ENCODE results near the gene CRIM1. TPM values are rescaled to one million over a fixed set of nuclear protein-coding genes. Genes with fewer than 3 reads are reported as not detected.

The CRIM1 gene
- total and polyA plus RNA-seq, 12 donors = 7.6 to 66.3 (median 24.3) TPM

DNA sequence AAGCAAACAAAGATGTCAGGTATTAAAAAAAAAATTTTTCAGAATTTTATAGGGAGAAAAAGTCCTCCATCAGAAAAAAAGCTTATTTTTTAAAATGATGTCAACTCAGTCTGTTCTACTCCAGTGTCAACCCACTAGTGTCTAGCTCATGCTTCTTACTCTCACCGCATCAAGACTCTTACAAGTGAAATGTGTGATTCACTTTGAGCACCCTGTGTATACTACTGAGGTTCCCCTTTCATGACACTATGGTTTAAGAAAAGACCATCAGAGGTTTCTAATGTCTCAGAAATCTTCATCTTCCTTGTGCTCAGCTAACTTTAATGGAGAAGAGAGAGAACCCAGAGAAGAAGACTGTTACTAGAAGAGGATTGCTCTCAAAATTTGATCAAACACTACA, 199.0 kb downstream of the CRIM1 start:
- Histone ChIP-seq H3K4me3 (no peak overlapping the region), H3K27me3 (no peaks in the 10 kb centered on the region), H3K4me1 (replicated peaks in 1 of 2) (peaks cover 0 to 4% of the 10 kb centered on the region in 2 donors), H3K9me3 (replicated peaks in 1 of 3) (no peaks in the 10 kb centered on the region), H3K36me3 (replicated peaks in 1 of 2) (peaks cover 0 to 34% of the 10 kb centered on the region in 2 donors), H3K27ac (no peak overlapping the region)
- DNase-seq = no peak
- WGBS, 4 donors = 89 to 100% (median 96%) methylated on average over 1 of the region's 1 CpG
- TF ChIP-seq, protein P1, sequence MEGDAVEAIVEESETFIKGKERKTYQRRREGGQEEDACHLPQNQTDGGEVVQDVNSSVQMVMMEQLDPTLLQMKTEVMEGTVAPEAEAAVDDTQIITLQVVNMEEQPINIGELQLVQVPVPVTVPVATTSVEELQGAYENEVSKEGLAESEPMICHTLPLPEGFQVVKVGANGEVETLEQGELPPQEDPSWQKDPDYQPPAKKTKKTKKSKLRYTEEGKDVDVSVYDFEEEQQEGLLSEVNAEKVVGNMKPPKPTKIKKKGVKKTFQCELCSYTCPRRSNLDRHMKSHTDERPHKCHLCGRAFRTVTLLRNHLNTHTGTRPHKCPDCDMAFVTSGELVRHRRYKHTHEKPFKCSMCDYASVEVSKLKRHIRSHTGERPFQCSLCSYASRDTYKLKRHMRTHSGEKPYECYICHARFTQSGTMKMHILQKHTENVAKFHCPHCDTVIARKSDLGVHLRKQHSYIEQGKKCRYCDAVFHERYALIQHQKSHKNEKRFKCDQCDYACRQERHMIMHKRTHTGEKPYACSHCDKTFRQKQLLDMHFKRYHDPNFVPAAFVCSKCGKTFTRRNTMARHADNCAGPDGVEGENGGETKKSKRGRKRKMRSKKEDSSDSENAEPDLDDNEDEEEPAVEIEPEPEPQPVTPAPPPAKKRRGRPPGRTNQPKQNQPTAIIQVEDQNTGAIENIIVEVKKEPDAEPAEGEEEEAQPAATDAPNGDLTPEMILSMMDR (IDR thresholded peaks at IDR 0.05) = no peak
- no peak for TF ChIP-seq POLR2A (IDR thresholded peaks at IDR 0.05)
- intact Hi-C loops (cut with DNase I) = no loop called here

DNA sequence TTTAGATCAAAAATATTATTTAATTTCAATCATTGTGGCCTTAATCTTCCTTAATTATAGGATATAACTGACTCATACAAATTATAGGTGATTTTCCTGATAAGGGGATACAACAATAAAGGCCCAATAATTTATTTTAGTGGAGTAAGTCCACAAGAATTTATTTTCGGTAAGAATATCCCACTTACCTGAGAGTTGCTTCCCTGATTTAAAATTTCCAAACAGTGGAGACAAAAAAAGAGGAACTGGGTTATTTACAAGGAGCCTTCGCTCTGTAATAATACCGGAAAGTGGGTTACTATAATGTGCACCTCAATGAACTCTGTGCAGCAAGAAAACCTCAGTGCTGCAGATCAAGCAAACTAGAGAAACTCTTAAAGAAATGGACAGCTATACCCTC, 200.2 kb downstream of the CRIM1 start:
- H3K4me1 ChIP-seq (replicated peaks in 1 of 2) = no peaks in the 10 kb centered on the region
- intact Hi-C loops (cut with DNase I) = no loop called here
- TF ChIP-seq, protein P1 (IDR thresholded peaks at IDR 0.05) = no peak
- no peak for TF ChIP-seq POLR2A (IDR thresholded peaks at IDR 0.05)
- H3K36me3 ChIP-seq (replicated peaks in 1 of 2) = peaks cover 0 to 21% of the 10 kb centered on the region in 2 donors
- H3K9me3 ChIP-seq (replicated peaks in 1 of 3) = no peaks in the 10 kb centered on the region
- no peak overlapping the region for H3K27ac ChIP-seq
- H3K27me3 ChIP-seq = no peaks in the 10 kb centered on the region
- 79 to 87% (median 86%) methylated on average over 3 of the region's 3 CpGs for WGBS, 4 donors
- no peak for DNase-seq
- H3K4me3 ChIP-seq = no peak overlapping the region

DNA sequence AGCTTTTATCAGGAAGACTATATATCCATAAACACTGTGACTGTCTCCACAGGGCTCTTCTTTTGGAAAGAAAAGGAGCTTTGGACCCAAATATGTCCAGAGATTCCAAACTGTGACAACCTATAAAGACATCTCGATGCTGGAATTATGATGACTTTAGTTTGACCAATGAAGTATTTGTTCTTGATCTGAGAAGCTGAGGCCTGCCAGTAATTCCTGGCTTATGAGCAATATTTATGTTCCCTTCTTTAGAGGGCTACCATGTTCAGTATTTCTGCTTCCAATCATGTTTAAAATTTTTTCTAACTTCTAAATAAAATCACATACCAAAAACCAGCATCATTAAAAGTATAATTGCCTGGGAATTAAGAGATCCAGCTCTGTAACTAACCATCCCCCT, 201.3 kb downstream of the CRIM1 start:
- Histone ChIP-seq H3K27ac (no peak overlapping the region), H3K4me3 (no peak overlapping the region), H3K27me3 (no peaks in the 10 kb centered on the region), H3K36me3 (replicated peaks in 1 of 2) (peaks cover 0 to 11% of the 10 kb centered on the region in 2 donors), H3K9me3 (replicated peaks in 1 of 3) (no peaks in the 10 kb centered on the region), H3K4me1 (replicated peaks in 1 of 2) (peaks cover 9 to 10% of the 10 kb centered on the region in 2 donors)
- WGBS, 4 donors = 78 to 93% (median 89%) methylated on average over 1 of the region's 1 CpG
- intact Hi-C loops (cut with DNase I) = no loop called here
- no peak for DNase-seq
- TF ChIP-seq POLR2A (IDR thresholded peaks at IDR 0.05) = no peak
- TF ChIP-seq, protein P1 (IDR thresholded peaks at IDR 0.05) = no peak

DNA sequence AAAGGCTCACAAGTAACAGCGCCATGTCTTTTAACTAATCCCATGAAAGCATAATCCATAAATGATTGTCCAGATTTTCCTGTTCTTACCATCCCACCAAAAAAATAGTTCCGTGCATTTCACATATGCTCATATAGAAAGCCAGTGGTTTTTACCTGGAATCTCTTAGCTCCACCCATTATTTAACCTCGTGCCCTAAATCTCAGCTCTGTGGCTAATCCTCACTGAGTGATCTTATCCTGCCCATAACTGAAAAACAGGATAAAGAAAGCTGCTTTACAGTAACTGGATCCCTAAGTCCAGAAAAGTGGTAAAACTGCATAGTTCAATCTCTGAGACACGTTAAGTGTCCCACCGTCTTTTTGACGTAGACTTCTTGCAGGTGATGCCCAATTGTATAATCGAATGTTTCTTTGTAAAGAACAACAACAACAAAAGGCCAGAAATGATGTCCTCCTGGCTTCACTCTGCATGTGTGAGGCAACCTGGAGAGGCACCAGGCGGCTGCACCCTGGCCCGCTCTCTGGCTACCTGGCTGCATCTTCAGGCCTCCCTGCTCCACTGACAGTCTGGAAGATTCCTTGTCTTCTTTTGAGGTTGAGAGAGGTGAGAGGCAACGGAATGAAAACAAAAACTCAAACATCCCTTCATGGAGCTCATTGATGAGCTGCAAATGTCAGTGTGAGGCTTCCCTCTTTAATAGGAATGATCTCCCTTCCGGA, 203.8 kb downstream of the CRIM1 start:
- H3K36me3 ChIP-seq (replicated peaks in 1 of 2) = no peaks in the 10 kb centered on the region
- H3K4me3 ChIP-seq = no peak overlapping the region
- H3K9me3 ChIP-seq (replicated peaks in 1 of 3) = no peaks in the 10 kb centered on the region
- peaks cover 22 to 32% of the 10 kb centered on the region in 2 donors for H3K4me1 ChIP-seq (replicated peaks in 1 of 2)
- no peak for DNase-seq
- intact Hi-C loops (cut with DNase I) = no loop called here
- no peak for TF ChIP-seq POLR2A (IDR thresholded peaks at IDR 0.05)
- TF ChIP-seq, protein P1 (IDR thresholded peaks at IDR 0.05) = no peak
- no peak overlapping the region for H3K27ac ChIP-seq
- WGBS, 4 donors = 90 to 96% (median 96%) methylated on average over 11 of the region's 11 CpGs
- H3K27me3 ChIP-seq = no peaks in the 10 kb centered on the region
